Lower lobe of right lung (tissue), 2 donors: Measurements from ENCODE around the gene BARHL1. TPM values are rescaled to one million over a fixed set of nuclear protein-coding genes. Genes with fewer than 3 reads are reported as not detected.

Experiments
- ATAC-seq, 2 donors: fragments of 200-7000 bp; cut with Tn5 transposase; one replicate each; pipeline ENCODE4 v1.9.1; 2020 to 2022; ENCODE audit warnings: mild to moderate bottlenecking in 2 of 2, moderate library complexity in 2 of 2
- DNase-seq: peaks from one replicate; pipeline ENCODE4 v3.0.0-alpha.2; 2020
- H3K27ac ChIP-seq: fragments of 200-600 bp; one replicate; pipeline ENCODE4 v1.8.0; 2022
- H3K27me3 ChIP-seq: fragments of 200-600 bp; one replicate; pipeline ENCODE4 v1.8.0; 2022; ENCODE audit warnings: low read depth
- H3K36me3 ChIP-seq: fragments of 200-600 bp; one replicate; pipeline ENCODE4 v1.8.0; 2022; ENCODE audit warnings: mild to moderate bottlenecking
- H3K4me1 ChIP-seq: fragments of 200-600 bp; one replicate; pipeline ENCODE4 v1.8.0; 2022
- H3K4me3 ChIP-seq: fragments of 200-600 bp; one replicate; pipeline ENCODE4 v1.8.0; 2022; ENCODE audit warnings: mild to moderate bottlenecking
- H3K9me3 ChIP-seq: fragments of 200-600 bp; one replicate; pipeline ENCODE4 v1.8.0; 2022
- intact Hi-C: fragments of 100-400 bp; cut with DNase I; formaldehyde crosslinking; loops from one replicate; pipeline ENCODE4 v1.11.0; 2022
- total RNA-seq: library from RNA; stranded (reverse); fragmentation: NEBNext Ultra II Directional; extraction: Animal tissue kit (Norgen Biotek cat#: 25700); gene quantifications from one replicate; pipeline ENCODE4 v1.2.1, GENCODE V29; 2021
- TF ChIP-seq, protein P1 (sequence below): fragments of 200-600 bp; IDR thresholded peaks from one replicate; pipeline ENCODE4 v1.8.0; 2022; ENCODE audit warnings: antibody characterized with exemption, mild to moderate bottlenecking
- donor health status: DM: no; HTN: yes; CAD: no; lungs with severe emphysema.

Gene BARHL1
- total RNA-seq, 1 donor from 2014 or later: not detected

GRCh38 chr9:132548751-132549640 lies 33.4 kb upstream of the BARHL1 start:
- Histone ChIP-seq H3K4me1 (no peaks in the 10 kb centered on the region), H3K36me3 (no peaks in the 10 kb centered on the region), H3K27ac (no peak overlapping the region), H3K4me3 (no peak overlapping the region), H3K27me3 (peaks cover 18% of the 10 kb centered on the region), H3K9me3 (no peaks in the 10 kb centered on the region)
- TF ChIP-seq, protein P1, sequence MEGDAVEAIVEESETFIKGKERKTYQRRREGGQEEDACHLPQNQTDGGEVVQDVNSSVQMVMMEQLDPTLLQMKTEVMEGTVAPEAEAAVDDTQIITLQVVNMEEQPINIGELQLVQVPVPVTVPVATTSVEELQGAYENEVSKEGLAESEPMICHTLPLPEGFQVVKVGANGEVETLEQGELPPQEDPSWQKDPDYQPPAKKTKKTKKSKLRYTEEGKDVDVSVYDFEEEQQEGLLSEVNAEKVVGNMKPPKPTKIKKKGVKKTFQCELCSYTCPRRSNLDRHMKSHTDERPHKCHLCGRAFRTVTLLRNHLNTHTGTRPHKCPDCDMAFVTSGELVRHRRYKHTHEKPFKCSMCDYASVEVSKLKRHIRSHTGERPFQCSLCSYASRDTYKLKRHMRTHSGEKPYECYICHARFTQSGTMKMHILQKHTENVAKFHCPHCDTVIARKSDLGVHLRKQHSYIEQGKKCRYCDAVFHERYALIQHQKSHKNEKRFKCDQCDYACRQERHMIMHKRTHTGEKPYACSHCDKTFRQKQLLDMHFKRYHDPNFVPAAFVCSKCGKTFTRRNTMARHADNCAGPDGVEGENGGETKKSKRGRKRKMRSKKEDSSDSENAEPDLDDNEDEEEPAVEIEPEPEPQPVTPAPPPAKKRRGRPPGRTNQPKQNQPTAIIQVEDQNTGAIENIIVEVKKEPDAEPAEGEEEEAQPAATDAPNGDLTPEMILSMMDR: no peak
- no peak for ATAC-seq
- intact Hi-C loops: no loop called here
- DNase-seq: no peak

DNA sequence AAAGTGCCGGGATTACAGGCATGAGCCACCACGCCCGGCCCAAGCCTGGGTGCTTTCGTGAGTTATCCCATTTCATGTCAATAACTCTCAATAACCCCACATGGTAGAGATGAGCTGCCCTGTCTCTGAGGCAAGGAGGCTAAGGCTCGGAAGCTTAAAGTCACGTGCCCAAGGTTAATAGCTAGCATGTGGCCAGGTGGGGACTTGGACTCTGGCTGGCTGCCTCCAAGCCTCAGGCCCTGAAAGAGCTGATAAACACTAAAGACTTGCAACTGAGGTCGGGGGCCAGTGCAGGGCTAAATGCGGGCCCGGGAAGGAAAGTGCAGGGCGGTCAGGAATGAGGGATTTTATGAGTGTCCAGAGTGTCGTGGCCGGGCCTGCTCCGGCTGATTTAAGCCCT lies 30.9 kb upstream of the BARHL1 start:
- Histone ChIP-seq H3K4me1 (no peaks in the 10 kb centered on the region), H3K36me3 (no peaks in the 10 kb centered on the region), H3K4me3 (no peak overlapping the region), H3K27me3 (peaks cover 12% of the 10 kb centered on the region), H3K27ac (no peak overlapping the region), H3K9me3 (no peaks in the 10 kb centered on the region)
- intact Hi-C loops: no loop called here
- TF ChIP-seq, protein P1: no peak
- DNase-seq (no peak), ATAC-seq (no peak)

DNA sequence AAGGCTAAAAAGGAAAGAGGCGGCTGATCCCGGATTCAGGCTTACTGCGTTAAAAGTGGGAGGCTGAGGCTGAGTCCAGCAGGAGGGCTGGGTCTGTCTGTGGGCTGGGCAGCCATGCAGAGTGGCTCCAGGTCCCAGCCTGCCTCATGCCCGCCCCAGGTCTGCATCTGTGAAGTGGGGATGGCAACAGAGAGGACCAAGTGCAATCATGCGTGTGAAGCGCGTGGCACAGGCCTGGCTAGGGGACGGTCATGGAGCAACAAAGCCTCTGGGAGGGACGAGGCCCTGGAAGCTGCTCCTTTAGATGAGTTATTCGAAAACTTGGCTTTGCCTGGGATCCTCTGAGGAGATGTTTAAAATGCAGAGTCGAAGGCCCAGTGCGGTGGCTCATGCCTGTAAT lies 30.4 kb upstream of the BARHL1 start:
- H3K4me3 ChIP-seq: no peak overlapping the region
- H3K36me3 ChIP-seq: no peaks in the 10 kb centered on the region
- H3K4me1 ChIP-seq: no peaks in the 10 kb centered on the region
- H3K9me3 ChIP-seq: no peaks in the 10 kb centered on the region
- intact Hi-C loops: no loop called here
- ATAC-seq: no peak
- no peak for DNase-seq
- peaks cover 10% of the 10 kb centered on the region for H3K27me3 ChIP-seq
- H3K27ac ChIP-seq: no peak overlapping the region
- TF ChIP-seq, protein P1: no peak

- Histone ChIP-seq H3K4me3 (no peak overlapping the region), H3K27me3 (peaks cover 6% of the 10 kb centered on the region), H3K36me3 (no peaks in the 10 kb centered on the region), H3K27ac (no peak overlapping the region), H3K9me3 (no peaks in the 10 kb centered on the region), H3K4me1 (no peaks in the 10 kb centered on the region)
- ATAC-seq (no peak), DNase-seq (no peak)
- intact Hi-C loops: no loop called here
- TF ChIP-seq, protein P1: no peak
Measured at GRCh38 chr9:132554755-132555154, 27.7 kb upstream of the BARHL1 start.

DNA sequence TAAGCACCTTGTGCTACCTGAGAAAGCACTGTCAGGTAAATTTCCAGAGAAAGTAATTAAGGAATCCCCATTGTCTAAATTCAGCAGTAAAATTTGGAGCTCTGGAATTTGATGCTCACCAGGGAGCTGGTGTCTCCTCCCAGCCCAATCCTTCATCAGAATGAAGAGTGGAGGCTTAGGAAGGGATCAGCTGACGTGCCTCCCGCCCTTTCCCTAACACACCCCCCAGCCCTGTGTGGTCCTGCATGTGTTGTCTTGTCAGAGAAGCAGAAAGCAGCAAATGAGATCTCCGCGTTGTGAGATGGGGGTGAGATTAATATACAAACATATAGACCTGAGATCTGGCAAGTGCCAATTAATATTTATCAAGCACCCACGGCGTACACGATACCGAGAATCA lies 26.9 kb upstream of the BARHL1 start:
- Histone ChIP-seq H3K4me3 (no peak overlapping the region), H3K27ac (no peak overlapping the region), H3K27me3 (peaks cover 6% of the 10 kb centered on the region), H3K36me3 (no peaks in the 10 kb centered on the region), H3K9me3 (no peaks in the 10 kb centered on the region), H3K4me1 (no peaks in the 10 kb centered on the region)
- ATAC-seq (no peak), DNase-seq (no peak)
- TF ChIP-seq, protein P1: no peak
- intact Hi-C loops: no loop called here
